ENCODE data around the gene HBG2. TPM values are rescaled to one million over a fixed set of nuclear protein-coding genes. Genes with fewer than 3 reads are reported as not detected.

HBG2 gene
- total and polyA plus RNA-seq, 9 of the 15 experiments (the other 6 are each of a cell fraction or from before 2014, with no cell fraction given), result 1,626 to 58,619 (median 10,515) TPM

DNA sequence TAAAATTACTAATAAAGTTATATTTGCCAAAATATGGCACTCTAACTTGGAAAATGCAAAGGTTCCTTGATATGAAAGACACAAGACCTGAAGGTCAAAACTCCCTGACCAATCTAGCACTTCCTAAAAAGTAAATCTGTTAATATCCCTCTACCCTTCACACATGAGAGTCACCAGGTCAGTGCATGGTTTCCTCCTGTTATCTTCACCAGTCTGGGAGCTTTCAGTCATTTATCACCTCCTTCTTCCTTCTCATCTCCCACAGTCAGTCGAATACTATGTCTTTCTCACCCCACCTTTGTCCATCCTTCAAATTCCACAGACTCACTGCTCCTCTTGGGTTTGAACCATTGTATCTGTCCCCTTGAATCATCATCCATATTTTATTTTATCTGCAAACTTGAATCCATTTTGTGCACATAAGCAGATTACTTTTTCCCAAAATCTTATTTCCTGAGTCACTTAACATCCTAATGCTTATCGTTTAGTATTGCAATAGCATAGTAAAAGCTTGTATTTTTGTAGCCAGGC is 12.5 kb upstream of the HBG2 start (continued):
- TF ChIP-seq, protein P1, sequence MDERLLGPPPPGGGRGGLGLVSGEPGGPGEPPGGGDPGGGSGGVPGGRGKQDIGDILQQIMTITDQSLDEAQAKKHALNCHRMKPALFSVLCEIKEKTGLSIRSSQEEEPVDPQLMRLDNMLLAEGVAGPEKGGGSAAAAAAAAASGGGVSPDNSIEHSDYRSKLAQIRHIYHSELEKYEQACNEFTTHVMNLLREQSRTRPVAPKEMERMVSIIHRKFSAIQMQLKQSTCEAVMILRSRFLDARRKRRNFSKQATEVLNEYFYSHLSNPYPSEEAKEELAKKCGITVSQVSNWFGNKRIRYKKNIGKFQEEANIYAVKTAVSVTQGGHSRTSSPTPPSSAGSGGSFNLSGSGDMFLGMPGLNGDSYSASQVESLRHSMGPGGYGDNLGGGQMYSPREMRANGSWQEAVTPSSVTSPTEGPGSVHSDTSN (CRISPR knock-in tag; IDR thresholded peaks at IDR 0.05; ENCODE audit: low read depth), result no peak
- TF ChIP-seq, protein P1 (tag; conservative IDR thresholded peaks at IDR 0.05; ENCODE audit: low read depth), result peak; percentile 80
- peak; percentile 88 to 91 for TF ChIP-seq KDM1A (IDR thresholded peaks at IDR 0.05)
- TF ChIP-seq EZH2 (IDR thresholded peaks at IDR 0.05; ENCODE audit: borderline replicate concordance, low read depth, low read length), result no peak
- TF ChIP-seq, protein P2, sequence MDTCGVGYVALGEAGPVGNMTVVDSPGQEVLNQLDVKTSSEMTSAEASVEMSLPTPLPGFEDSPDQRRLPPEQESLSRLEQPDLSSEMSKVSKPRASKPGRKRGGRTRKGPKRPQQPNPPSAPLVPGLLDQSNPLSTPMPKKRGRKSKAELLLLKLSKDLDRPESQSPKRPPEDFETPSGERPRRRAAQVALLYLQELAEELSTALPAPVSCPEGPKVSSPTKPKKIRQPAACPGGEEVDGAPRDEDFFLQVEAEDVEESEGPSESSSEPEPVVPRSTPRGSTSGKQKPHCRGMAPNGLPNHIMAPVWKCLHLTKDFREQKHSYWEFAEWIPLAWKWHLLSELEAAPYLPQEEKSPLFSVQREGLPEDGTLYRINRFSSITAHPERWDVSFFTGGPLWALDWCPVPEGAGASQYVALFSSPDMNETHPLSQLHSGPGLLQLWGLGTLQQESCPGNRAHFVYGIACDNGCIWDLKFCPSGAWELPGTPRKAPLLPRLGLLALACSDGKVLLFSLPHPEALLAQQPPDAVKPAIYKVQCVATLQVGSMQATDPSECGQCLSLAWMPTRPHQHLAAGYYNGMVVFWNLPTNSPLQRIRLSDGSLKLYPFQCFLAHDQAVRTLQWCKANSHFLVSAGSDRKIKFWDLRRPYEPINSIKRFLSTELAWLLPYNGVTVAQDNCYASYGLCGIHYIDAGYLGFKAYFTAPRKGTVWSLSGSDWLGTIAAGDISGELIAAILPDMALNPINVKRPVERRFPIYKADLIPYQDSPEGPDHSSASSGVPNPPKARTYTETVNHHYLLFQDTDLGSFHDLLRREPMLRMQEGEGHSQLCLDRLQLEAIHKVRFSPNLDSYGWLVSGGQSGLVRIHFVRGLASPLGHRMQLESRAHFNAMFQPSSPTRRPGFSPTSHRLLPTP (IDR thresholded peaks at IDR 0.05; ENCODE audit: borderline replicate concordance, extremely low read depth, insufficient read length), result no peak
- no peak for TF ChIP-seq FOXJ3 (CRISPR knock-in tag; IDR thresholded peaks at IDR 0.05)
- no peak for TF ChIP-seq ZNF174 (CRISPR knock-in tag; IDR thresholded peaks at IDR 0.05)
- no peak for TF ChIP-seq HDGF (IDR thresholded peaks at IDR 0.05)
- TF ChIP-seq TAF15 (IDR thresholded peaks at IDR 0.05; ENCODE audit: low read depth, low read length), result no peak
- TF ChIP-seq, protein P3, sequence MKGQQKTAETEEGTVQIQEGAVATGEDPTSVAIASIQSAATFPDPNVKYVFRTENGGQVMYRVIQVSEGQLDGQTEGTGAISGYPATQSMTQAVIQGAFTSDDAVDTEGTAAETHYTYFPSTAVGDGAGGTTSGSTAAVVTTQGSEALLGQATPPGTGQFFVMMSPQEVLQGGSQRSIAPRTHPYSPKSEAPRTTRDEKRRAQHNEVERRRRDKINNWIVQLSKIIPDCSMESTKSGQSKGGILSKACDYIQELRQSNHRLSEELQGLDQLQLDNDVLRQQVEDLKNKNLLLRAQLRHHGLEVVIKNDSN (CRISPR knock-in tag; IDR thresholded peaks at IDR 0.05), result no peak
- TF ChIP-seq RHOXF2B (CRISPR knock-in tag; conservative IDR thresholded peaks at IDR 0.05), result no peak
- no peak for TF ChIP-seq NR2C2 (CRISPR knock-in tag; IDR thresholded peaks at IDR 0.05)
- TF ChIP-seq NR2C2 (tag; IDR thresholded peaks at IDR 0.05), result no peak; the same call in 1 of the 2 replicates
- TF ChIP-seq CHD2 (IDR thresholded peaks at IDR 0.05; ENCODE audit: low read depth, low read length), result no peak
- TF ChIP-seq, protein P4, sequence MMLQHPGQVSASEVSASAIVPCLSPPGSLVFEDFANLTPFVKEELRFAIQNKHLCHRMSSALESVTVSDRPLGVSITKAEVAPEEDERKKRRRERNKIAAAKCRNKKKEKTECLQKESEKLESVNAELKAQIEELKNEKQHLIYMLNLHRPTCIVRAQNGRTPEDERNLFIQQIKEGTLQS (IDR thresholded peaks at IDR 0.05), result no peak
- TF ChIP-seq, protein P4 (CRISPR knock-in tag; conservative IDR thresholded peaks at IDR 0.05), result no peak
- no peak for TF ChIP-seq POLR2H (tag; IDR thresholded peaks at IDR 0.05; ENCODE audit: low read depth)
- peak; percentile 25; the same call in 1 of the 2 replicates for TF ChIP-seq GATAD2A (IDR thresholded peaks at IDR 0.05)
- TF ChIP-seq HSF4 (CRISPR knock-in tag; IDR thresholded peaks at IDR 0.05; ENCODE audit: borderline replicate concordance), result no peak
- TF ChIP-seq, protein P5, sequence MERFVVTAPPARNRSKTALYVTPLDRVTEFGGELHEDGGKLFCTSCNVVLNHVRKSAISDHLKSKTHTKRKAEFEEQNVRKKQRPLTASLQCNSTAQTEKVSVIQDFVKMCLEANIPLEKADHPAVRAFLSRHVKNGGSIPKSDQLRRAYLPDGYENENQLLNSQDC (CRISPR knock-in tag; IDR thresholded peaks at IDR 0.05), result peak; percentile 2; the same call in 1 of the 2 replicates
- TF ChIP-seq NR2C1 (IDR thresholded peaks at IDR 0.05), result 0 out of 2 replicates have a peak, but pooled peaks have one; percentile 27
- no peak for TF ChIP-seq NR2C1 (tag; IDR thresholded peaks at IDR 0.05)
- no peak for TF ChIP-seq ZNF197 (CRISPR knock-in tag; IDR thresholded peaks at IDR 0.05; ENCODE audit: low read depth)
